Natural killer cell (primary cell): Measurements from ENCODE around the gene RCN2. TPM values are rescaled to one million over a fixed set of nuclear protein-coding genes. Genes with fewer than 3 reads are reported as not detected.

ENCODE experiments used
- ATAC-seq, 3 donors: fragments of 150-1000 bp in 2 of 3; fragments of 200-7000 bp in 1 of 3; cut with Tn5 transposase; 1 replicate in 1 of 3; 2 replicates in 2 of 3; pipeline ENCODE4 v1.10.0; 2021; ENCODE audit warnings: mild to moderate bottlenecking in 2 of 3, moderate library complexity in 2 of 3
- DNase-seq, 2 donors: peaks; one replicate each; pipeline versions ENCODE4 v3.0.0 to v3.0.0-alpha.2; 2013 to 2021; ENCODE audit warnings: mixed read lengths in 1 of 2
- H3K27ac ChIP-seq: one replicate; pipeline ENCODE4 v1.5.1; 2013; ENCODE audit warnings: mild to moderate bottlenecking, low read length
- H3K27me3 ChIP-seq: one replicate; pipeline ENCODE4 v1.6.1; 2013; ENCODE audit warnings: low read length; ENCODE audit not compliant: control insufficient read depth, insufficient read depth
- H3K36me3 ChIP-seq: one replicate; pipeline ENCODE4 v1.6.1; 2013; ENCODE audit warnings: low read length; ENCODE audit not compliant: control insufficient read depth, insufficient read depth
- H3K4me1 ChIP-seq: one replicate; pipeline ENCODE4 v1.6.1; 2013; ENCODE audit warnings: low read length; ENCODE audit not compliant: control insufficient read depth, insufficient read depth
- H3K4me3 ChIP-seq: one replicate; pipeline ENCODE4 v1.5.1; 2013; ENCODE audit warnings: low read length
- H3K9me3 ChIP-seq: one replicate; pipeline ENCODE4 v1.6.1; 2013; ENCODE audit warnings: low read length; ENCODE audit not compliant: control insufficient read depth, insufficient read depth
- H3K27ac Mint-ChIP-seq, 2 donors: one replicate each; pipeline ENCODE4 v1.8.0; 2022; ENCODE audit warnings: mild to moderate bottlenecking in 2 of 2, mixed read lengths in 2 of 2, moderate library complexity in 1 of 2
- H3K27me3 Mint-ChIP-seq, 2 donors: one replicate each; pipeline ENCODE4 v1.8.0; 2022; ENCODE audit warnings: low read depth in 2 of 2, mixed read lengths in 2 of 2
- H3K36me3 Mint-ChIP-seq: one replicate; pipeline ENCODE4 v1.8.0; 2022; ENCODE audit warnings: mixed read lengths
- H3K4me1 Mint-ChIP-seq, 2 donors: one replicate each; pipeline ENCODE4 v1.8.0; 2022; ENCODE audit warnings: mixed read lengths in 2 of 2
- H3K4me3 Mint-ChIP-seq: one replicate; pipeline ENCODE4 v1.8.0; 2022; ENCODE audit warnings: mild to moderate bottlenecking, moderate library complexity, mixed read lengths
- H3K9me3 Mint-ChIP-seq, 2 donors: one replicate each; pipeline ENCODE4 v1.8.0; 2022; ENCODE audit warnings: mixed read lengths in 2 of 2
- WGBS: methylation state at CpG from one replicate; pipeline ENCODE4 v1.1.7; 2013; ENCODE audit warnings: missing lambda C conversion rate; ENCODE audit not compliant: insufficient coverage; 5-methylcytosine and 5-hydroxymethylcytosine counted together
- intact Hi-C: fragments of 100-400 bp; cut with micrococcal nuclease; formaldehyde crosslinking; loops from one replicate; pipeline ENCODE4 v1.14.2; 2022
- total RNA-seq, 4 donors: library from RNA; stranded (reverse); fragments of 120-200 nt in 1 of 4; gene quantifications; one replicate each; pipeline versions ENCODE4 v1.2.3 to v1.2.4, GENCODE V29; 2013 to 2022
- TF ChIP-seq, protein P1 (sequence below): fragments of 200-600 bp; IDR thresholded peaks from one replicate; pipeline ENCODE4 v1.8.0; 2022; ENCODE audit warnings: antibody characterized with exemption

RCN2 gene
- total RNA-seq, 3 donors from 2014 or later (not counting 1 experiment from before 2014, with no cell fraction given), result 24.1 to 30.0 (median 25.0) TPM

DNA sequence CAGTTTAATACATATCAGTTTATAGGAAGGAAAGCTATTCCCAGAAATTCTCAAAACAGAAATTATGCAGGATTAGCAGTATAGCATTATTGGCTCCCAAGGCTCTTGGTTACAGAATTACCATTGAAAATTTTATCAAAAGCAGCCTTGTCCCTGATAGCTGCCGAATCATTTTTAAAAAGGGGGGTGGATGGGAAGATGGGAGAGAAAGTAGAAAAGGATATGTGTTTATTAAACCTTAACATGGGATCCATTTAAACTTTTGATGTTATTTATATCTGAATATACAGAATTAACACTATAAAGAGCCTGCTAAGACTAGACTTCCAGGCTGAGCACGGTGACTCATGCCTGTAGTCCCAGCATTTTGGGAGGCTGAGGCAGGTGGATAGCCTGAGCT lies 10.8 kb downstream of the RCN2 start:
- Mint-ChIP-seq H3K9me3 (no peaks in the 10 kb centered on the region), H3K36me3 (peaks cover 13% of the 10 kb centered on the region), H3K27me3 (no peaks in the 10 kb centered on the region), H3K27ac (no peak overlapping the region), H3K4me3 (no peak overlapping the region), H3K4me1 (peaks cover 0 to 10% of the 10 kb centered on the region in 2 donors)
- Histone ChIP-seq H3K4me3 (no peak overlapping the region), H3K27ac (no peak overlapping the region), H3K4me1 (no peaks in the 10 kb centered on the region), H3K9me3 (no peaks in the 10 kb centered on the region), H3K27me3 (no peaks in the 10 kb centered on the region), H3K36me3 (peaks cover 31% of the 10 kb centered on the region)
- no peak for DNase-seq
- no peak for ATAC-seq
- 95% methylated on average over 2 of the region's 2 CpGs for WGBS
- TF ChIP-seq, protein P1, sequence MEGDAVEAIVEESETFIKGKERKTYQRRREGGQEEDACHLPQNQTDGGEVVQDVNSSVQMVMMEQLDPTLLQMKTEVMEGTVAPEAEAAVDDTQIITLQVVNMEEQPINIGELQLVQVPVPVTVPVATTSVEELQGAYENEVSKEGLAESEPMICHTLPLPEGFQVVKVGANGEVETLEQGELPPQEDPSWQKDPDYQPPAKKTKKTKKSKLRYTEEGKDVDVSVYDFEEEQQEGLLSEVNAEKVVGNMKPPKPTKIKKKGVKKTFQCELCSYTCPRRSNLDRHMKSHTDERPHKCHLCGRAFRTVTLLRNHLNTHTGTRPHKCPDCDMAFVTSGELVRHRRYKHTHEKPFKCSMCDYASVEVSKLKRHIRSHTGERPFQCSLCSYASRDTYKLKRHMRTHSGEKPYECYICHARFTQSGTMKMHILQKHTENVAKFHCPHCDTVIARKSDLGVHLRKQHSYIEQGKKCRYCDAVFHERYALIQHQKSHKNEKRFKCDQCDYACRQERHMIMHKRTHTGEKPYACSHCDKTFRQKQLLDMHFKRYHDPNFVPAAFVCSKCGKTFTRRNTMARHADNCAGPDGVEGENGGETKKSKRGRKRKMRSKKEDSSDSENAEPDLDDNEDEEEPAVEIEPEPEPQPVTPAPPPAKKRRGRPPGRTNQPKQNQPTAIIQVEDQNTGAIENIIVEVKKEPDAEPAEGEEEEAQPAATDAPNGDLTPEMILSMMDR, result no peak
- intact Hi-C loops, result no loop called here

DNA sequence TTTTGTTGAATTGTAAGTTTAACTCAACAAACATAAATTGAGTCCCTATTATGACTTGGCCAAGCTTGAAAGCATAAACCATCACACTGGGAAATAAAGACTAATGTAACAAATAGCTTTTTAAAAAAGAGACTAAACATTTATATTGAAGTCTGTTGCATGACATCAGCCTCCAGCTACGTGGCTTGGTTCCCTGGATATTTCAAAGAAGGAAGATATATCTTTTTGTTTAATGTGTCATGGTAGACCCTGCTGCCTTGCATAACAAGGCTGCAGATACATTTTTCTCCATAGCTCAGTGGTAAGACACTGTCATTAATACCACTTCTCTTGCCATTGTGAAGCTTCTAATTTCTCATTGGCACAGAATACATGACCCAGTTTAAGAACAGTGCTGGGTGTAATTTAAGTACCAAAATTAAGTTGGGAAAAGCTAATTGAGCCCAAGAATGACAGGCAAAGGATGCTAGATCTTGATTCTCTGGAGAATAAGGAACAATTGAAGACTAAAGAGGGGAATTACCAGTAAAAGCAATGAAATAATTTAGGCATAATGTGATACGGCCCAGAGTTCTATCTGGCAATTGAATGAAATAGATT lies 14.0 kb downstream of the RCN2 start:
- Mint-ChIP-seq H3K4me3 (no peak overlapping the region), H3K9me3 (no peaks in the 10 kb centered on the region), H3K27me3 (no peaks in the 10 kb centered on the region), H3K4me1 (peaks cover 0 to 10% of the 10 kb centered on the region in 2 donors), H3K27ac (peak overlapping the region in 1 of 2 donors; percentile 16), H3K36me3 (peaks cover 24% of the 10 kb centered on the region)
- ATAC-seq (no peak), DNase-seq (no peak)
- intact Hi-C loops, result no loop called here
- H3K27me3 ChIP-seq, result no peaks in the 10 kb centered on the region
- H3K9me3 ChIP-seq, result no peaks in the 10 kb centered on the region
- H3K36me3 ChIP-seq, result peaks cover 43% of the 10 kb centered on the region
- TF ChIP-seq, protein P1, result no peak
- H3K4me3 ChIP-seq, result no peak overlapping the region
- H3K27ac ChIP-seq, result no peak overlapping the region
- 90% methylated on average over 2 of the region's 2 CpGs for WGBS
- no peaks in the 10 kb centered on the region for H3K4me1 ChIP-seq

DNA sequence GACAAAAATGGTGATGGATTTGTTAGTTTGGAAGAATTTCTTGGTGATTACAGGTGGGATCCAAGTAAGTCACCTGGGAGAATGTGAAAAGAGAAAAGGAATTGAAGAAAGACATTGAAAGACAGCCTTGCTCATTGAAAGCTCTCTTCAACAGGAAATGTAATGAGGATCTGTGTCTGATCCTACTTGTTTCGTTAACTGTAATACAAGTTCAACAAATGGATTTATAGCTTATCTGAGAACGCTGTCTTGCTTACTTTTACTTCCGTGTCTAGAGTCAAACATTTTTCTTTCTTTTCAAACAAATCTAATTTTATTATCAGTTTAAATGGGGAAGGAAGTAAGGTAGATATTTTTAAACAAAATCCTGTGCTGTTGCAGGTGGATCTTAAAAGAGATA lies 15.9 kb downstream of the RCN2 start:
- Histone ChIP-seq H3K9me3 (no peaks in the 10 kb centered on the region), H3K4me3 (no peak overlapping the region), H3K27ac (no peak overlapping the region), H3K4me1 (no peaks in the 10 kb centered on the region), H3K36me3 (peaks cover 46% of the 10 kb centered on the region), H3K27me3 (no peaks in the 10 kb centered on the region)
- Mint-ChIP-seq H3K27ac (no peak overlapping the region), H3K36me3 (peaks cover 24% of the 10 kb centered on the region), H3K27me3 (no peaks in the 10 kb centered on the region), H3K4me3 (no peak overlapping the region), H3K9me3 (no peaks in the 10 kb centered on the region), H3K4me1 (peaks cover 0 to 10% of the 10 kb centered on the region in 2 donors)
- TF ChIP-seq, protein P1, result no peak
- ATAC-seq (no peak), DNase-seq (no peak)
- intact Hi-C loops, result no loop called here
- WGBS, result 87% methylated on average over 3 of the region's 3 CpGs

DNA sequence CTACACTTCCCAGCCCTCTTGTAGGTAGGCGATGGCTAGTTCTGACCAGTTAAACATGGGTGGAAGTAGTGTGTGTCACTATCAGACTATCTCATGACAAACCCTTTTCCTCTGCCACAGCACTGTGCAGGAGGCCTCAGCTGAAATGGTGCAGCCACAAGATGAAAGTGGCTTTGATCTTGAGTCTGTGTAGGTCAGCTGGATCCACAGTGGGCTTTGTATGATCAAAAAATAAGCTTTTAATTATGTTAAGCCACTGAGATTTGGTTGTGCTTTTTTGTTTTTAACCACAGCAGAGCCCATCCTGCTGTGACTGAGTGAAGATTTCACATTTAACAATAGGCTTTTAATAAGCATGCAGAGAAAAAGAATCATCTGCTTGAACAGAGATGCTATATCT lies 19.7 kb downstream of the RCN2 start:
- intact Hi-C loops, result no loop called here
- H3K36me3 Mint-ChIP-seq, result peaks cover 11% of the 10 kb centered on the region
- H3K9me3 Mint-ChIP-seq, result no peaks in the 10 kb centered on the region
- Histone ChIP-seq H3K27ac (no peak overlapping the region), H3K27me3 (no peaks in the 10 kb centered on the region), H3K4me1 (no peaks in the 10 kb centered on the region), H3K4me3 (no peak overlapping the region), H3K9me3 (no peaks in the 10 kb centered on the region), H3K36me3 (peaks cover 27% of the 10 kb centered on the region)
- WGBS, result no CpG with 5 or more reads among the region's 1 CpG
- H3K4me1 Mint-ChIP-seq, result peaks cover 0 to 6% of the 10 kb centered on the region in 2 donors
- TF ChIP-seq, protein P1, result no peak
- no peak overlapping the region for H3K4me3 Mint-ChIP-seq
- no peaks in the 10 kb centered on the region for H3K27me3 Mint-ChIP-seq
- ATAC-seq (peak in 1 of 3 donors; percentile 30), DNase-seq (no peak)
- H3K27ac Mint-ChIP-seq, result no peak overlapping the region
